Caco-2 (cell line): ENCODE results near the gene LRMDA. TPM values are rescaled to one million over a fixed set of nuclear protein-coding genes. Genes with fewer than 3 reads are reported as not detected.

Source experiments
- BruUV-seq: library from RNA; stranded (reverse); fragments of 400-500 nt; replicated peaks from 2 replicates; lab custom pipeline; 2021; lab: Mats Ljungman, UMichigan
- CTCF ChIA-PET: fragments of 300-600 bp; sonication (Branson Sonifier 250); formaldehyde crosslinking; loops from one replicate; lab custom pipeline; 2022; ENCODE audit warnings: antibody characterized with exemption; lab: Charles Lee
- POLR2A ChIA-PET: fragments of 300-600 bp; sonication (Branson Sonifier 250); formaldehyde crosslinking; loops from one replicate; lab custom pipeline; 2022; ENCODE audit warnings: antibody characterized with exemption; lab: Charles Lee
- DNase-seq, 2 experiments: peaks; one replicate each; pipeline versions ENCODE4 v3.0.0 to v3.0.0-alpha.2; 2020 to 2022
- H3K27me3 ChIP-seq: replicated peaks from 2 replicates; pipeline ENCODE4 v1.6.0; 2011; ENCODE audit warnings: low read length; ENCODE audit not compliant: control insufficient read depth, insufficient read depth
- H3K36me3 ChIP-seq: 2 replicates; pipeline ENCODE4 v1.5.1; 2011; ENCODE audit warnings: low read length; ENCODE audit not compliant: control insufficient read depth, insufficient read depth
- H3K4me1 ChIP-seq: fragments of 250-450 bp; sonication (Bioruptor Pico); 2 replicates; pipeline ENCODE4 v1.5.1; 2020; ENCODE audit warnings: mild to moderate bottlenecking
- H3K4me3 ChIP-seq: 2 replicates; pipeline ENCODE4 v1.5.1; 2011; ENCODE audit warnings: low read depth, mild to moderate bottlenecking, control low read depth, low read length
- H3K9me3 ChIP-seq: fragments of 250-450 bp; sonication (Bioruptor Pico); 2 replicates; pipeline ENCODE4 v1.5.1; 2020; ENCODE audit warnings: mild to moderate bottlenecking, moderate library complexity
- H3K27ac Mint-ChIP-seq: one replicate; pipeline ENCODE4 v1.8.0; 2022; ENCODE audit warnings: mixed read lengths; ENCODE audit not compliant: unreplicated experiment
- H3K27me3 Mint-ChIP-seq: one replicate; pipeline ENCODE4 v1.8.0; 2022; ENCODE audit warnings: mixed read lengths; ENCODE audit not compliant: insufficient read depth, unreplicated experiment
- H3K36me3 Mint-ChIP-seq: one replicate; pipeline ENCODE4 v1.8.0; 2022; ENCODE audit warnings: mild to moderate bottlenecking, mixed read lengths; ENCODE audit not compliant: insufficient read depth, unreplicated experiment
- H3K4me1 Mint-ChIP-seq: one replicate; pipeline ENCODE4 v1.8.0; 2022; ENCODE audit warnings: low read depth, mixed read lengths; ENCODE audit not compliant: unreplicated experiment
- H3K4me3 Mint-ChIP-seq: one replicate; pipeline ENCODE4 v1.8.0; 2022; ENCODE audit warnings: mild to moderate bottlenecking, moderate library complexity, mixed read lengths; ENCODE audit not compliant: unreplicated experiment
- H3K9me3 Mint-ChIP-seq: one replicate; pipeline ENCODE4 v1.8.0; 2022; ENCODE audit warnings: mixed read lengths; ENCODE audit not compliant: unreplicated experiment
- CTCF ChIP-seq, 2 experiments: fragments of 200-600 bp in 1 of 2; IDR thresholded peaks; 1 replicate in 1 of 2; 2 replicates in 1 of 2; pipeline versions ENCODE4 v1.5.1 to v1.8.0; 2011 to 2022; ENCODE audit warnings: antibody characterized with exemption in 1 of 2, control low read depth in 1 of 2, inconsistent platforms in 1 of 2, low read depth in 1 of 2, low read length in 1 of 2, mild to moderate bottlenecking in 1 of 2, moderate library complexity in 1 of 2; ENCODE audit not compliant: insufficient read depth in 1 of 2, severe bottlenecking in 1 of 2, unreplicated experiment in 1 of 2
- intact Hi-C: fragments of 100-400 bp; cut with micrococcal nuclease; formaldehyde crosslinking; loops from one replicate; pipeline ENCODE4 v1.10.0; 2022; ENCODE audit not compliant: unreplicated experiment
- total RNA-seq: library from RNA; stranded (reverse); gene quantifications from 2 replicates; pipeline ENCODE4 v1.2.3, GENCODE V29; 2022

LRMDA gene
- total RNA-seq, 1 experiment from 2014 or later = 18.5 TPM

GRCh38 chr10:75507469-75507868 lies 76.0 kb downstream of the LRMDA start:
- Histone ChIP-seq H3K4me1 (peaks cover 21% of the 10 kb centered on the region), H3K9me3 (no peaks in the 10 kb centered on the region), H3K36me3 (no peaks in the 10 kb centered on the region), H3K4me3 (no peak overlapping the region), H3K27me3 (no peaks in the 10 kb centered on the region; the same call in 1 of the 2 replicates)
- Mint-ChIP-seq H3K36me3 (no peaks in the 10 kb centered on the region), H3K27ac (no peak overlapping the region), H3K9me3 (no peaks in the 10 kb centered on the region), H3K27me3 (no peaks in the 10 kb centered on the region), H3K4me1 (peaks cover 20% of the 10 kb centered on the region), H3K4me3 (no peak overlapping the region)
- no TSS peak for BruUV-seq
- intact Hi-C loops = no loop called here
- no peak for TF ChIP-seq CTCF (IDR thresholded peaks at IDR 0.05; ENCODE audit: insufficient read depth in 1 of 2, low read depth in 1 of 2, low read length in 1 of 2, severe bottlenecking in 1 of 2, unreplicated experiment in 1 of 2)
- DNase-seq = no peak
- POLR2A ChIA-PET = interaction anchor here (0.5 kb wide), 1 partner anchor 182 kb away, joined by 3 read pairs; no protein-coding TSS in a partner anchor
- CTCF ChIA-PET = no interaction called here

DNA sequence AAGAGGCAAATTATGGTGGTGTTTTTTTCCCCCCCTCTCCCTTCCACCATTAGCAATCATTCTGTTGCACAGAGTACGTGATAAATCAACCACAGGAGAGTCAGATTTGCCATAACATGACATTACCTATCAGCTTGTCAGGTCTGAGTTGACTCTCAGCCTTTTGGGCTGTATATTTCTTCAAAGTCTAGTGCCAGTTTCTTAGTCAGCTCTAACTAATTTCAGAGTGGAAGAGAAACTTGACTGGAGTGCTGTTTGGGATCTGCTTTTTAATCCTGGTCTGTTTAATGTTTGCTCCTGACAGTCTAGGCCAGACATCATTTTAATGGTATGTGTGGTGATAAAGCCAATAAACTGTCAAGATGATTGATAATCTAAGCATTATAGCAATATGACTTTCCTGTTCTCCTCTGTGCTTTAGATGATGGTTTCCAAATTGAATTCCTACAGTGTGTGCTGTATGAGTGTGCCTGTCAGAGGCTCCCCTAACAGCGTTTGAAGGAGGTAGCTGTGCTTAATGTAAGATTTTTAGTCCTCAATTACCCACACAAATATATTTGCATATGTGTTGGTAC lies 76.9 kb downstream of the LRMDA start:
- no peak for DNase-seq
- no peaks in the 10 kb centered on the region for H3K9me3 Mint-ChIP-seq

DNA sequence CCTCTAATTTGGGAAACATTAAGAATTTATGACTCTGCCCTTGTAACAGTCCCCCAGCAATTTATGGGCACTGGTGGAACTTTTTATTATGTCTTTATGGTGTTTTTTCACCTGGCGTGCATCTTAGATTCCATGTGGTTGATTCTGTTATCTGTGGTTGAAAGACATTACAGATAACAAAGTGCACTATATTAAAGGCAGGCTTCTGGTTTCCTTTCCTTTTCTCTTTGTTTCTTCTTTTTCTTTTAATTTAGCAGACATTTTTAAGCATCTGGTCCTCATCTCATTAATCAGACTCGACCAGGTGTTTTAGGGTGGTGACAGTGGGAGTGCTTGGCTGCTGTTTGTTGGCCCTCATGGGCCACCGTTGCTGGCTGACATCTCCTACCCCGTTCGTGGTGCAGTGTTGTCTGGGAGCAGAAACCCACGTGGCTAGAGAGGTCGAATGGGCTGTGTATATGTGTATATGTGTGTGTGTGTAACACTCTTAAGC lies 77.4 kb downstream of the LRMDA start:
- H3K9me3 Mint-ChIP-seq = peaks cover 1% of the 10 kb centered on the region
- no peaks in the 10 kb centered on the region for H3K36me3 ChIP-seq
- no TSS peak for BruUV-seq
- H3K4me3 ChIP-seq = no peak overlapping the region
- ChIA-PET CTCF (no interaction called here), POLR2A (interaction anchor here (0.5 kb wide), 1 partner anchor 42 kb away, joined by 4 read pairs; no protein-coding TSS in a partner anchor)
- no peaks in the 10 kb centered on the region for H3K36me3 Mint-ChIP-seq
- TF ChIP-seq CTCF (IDR thresholded peaks at IDR 0.05; ENCODE audit: insufficient read depth in 1 of 2, low read depth in 1 of 2, low read length in 1 of 2, severe bottlenecking in 1 of 2, unreplicated experiment in 1 of 2) = no peak
- H3K27me3 Mint-ChIP-seq = no peaks in the 10 kb centered on the region
- H3K27me3 ChIP-seq = no peaks in the 10 kb centered on the region; the same call in 1 of the 2 replicates
- peaks cover 26% of the 10 kb centered on the region for H3K4me1 Mint-ChIP-seq
- peaks cover 22% of the 10 kb centered on the region for H3K4me1 ChIP-seq
- DNase-seq = no peak
- no peak overlapping the region for H3K4me3 Mint-ChIP-seq
- intact Hi-C loops = no loop called here
- H3K9me3 ChIP-seq = no peaks in the 10 kb centered on the region
- H3K27ac Mint-ChIP-seq = peak overlapping the region; percentile 48

More for the DNA sequence above, 76.9 kb downstream of the LRMDA start:
- H3K27me3 ChIP-seq = no peaks in the 10 kb centered on the region; the same call in 1 of the 2 replicates
- no peak overlapping the region for H3K4me3 Mint-ChIP-seq
- H3K4me1 Mint-ChIP-seq = peaks cover 20% of the 10 kb centered on the region
- TF ChIP-seq CTCF (IDR thresholded peaks at IDR 0.05; ENCODE audit: insufficient read depth in 1 of 2, low read depth in 1 of 2, low read length in 1 of 2, severe bottlenecking in 1 of 2, unreplicated experiment in 1 of 2) = no peak
- H3K27me3 Mint-ChIP-seq = no peaks in the 10 kb centered on the region
- no peak overlapping the region for H3K4me3 ChIP-seq
- no peaks in the 10 kb centered on the region for H3K9me3 ChIP-seq
- no peaks in the 10 kb centered on the region for H3K36me3 ChIP-seq
- POLR2A ChIA-PET = interaction anchor here (0.5 kb wide), 1 partner anchor 42 kb away, joined by 4 read pairs; no protein-coding TSS in a partner anchor
- intact Hi-C loops = no loop called here
- CTCF ChIA-PET = no interaction called here
- no peaks in the 10 kb centered on the region for H3K36me3 Mint-ChIP-seq
- peak overlapping the region; percentile 48 for H3K27ac Mint-ChIP-seq
- BruUV-seq = no TSS peak
- H3K4me1 ChIP-seq = peaks cover 22% of the 10 kb centered on the region
